Keratinocyte (primary cell): ENCODE results near the gene MAST3. TPM values are rescaled to one million over a fixed set of nuclear protein-coding genes. Genes with fewer than 3 reads are reported as not detected.
A peak's percentile ranks its signal among the peaks of the same experiment; 100 is the strongest.
"Not testable (repeated sequence)": the region's sequence is repeated elsewhere in the genome, so short reads cannot be mapped to it uniquely, and the experiment has no call there.

Experiments
- DNase-seq: peaks from one replicate; pipeline ENCODE4 v3.0.0-alpha.2; 2011; ENCODE audit warnings: low read depth, missing footprints, low spot score
- FAIRE-seq: peaks from 2 replicates; lab custom pipeline; 2011; peaks lifted over from hg19 to GRCh38; lab: Jason Lieb, UNC
- H2AFZ ChIP-seq: 2 replicates; pipeline ENCODE4 v1.6.0; 2012; ENCODE audit warnings: low read length, control low read depth, inconsistent platforms; ENCODE audit not compliant: control insufficient read depth
- H3K27ac ChIP-seq: 2 replicates; pipeline ENCODE4 v1.5.1; 2011; ENCODE audit warnings: low read length; ENCODE audit not compliant: control insufficient read depth, insufficient read depth
- H3K27me3 ChIP-seq: 3 replicates; pipeline ENCODE4 v1.6.0; 2011; ENCODE audit warnings: low read length; ENCODE audit not compliant: control insufficient read depth, insufficient read depth; ENCODE audit errors: extremely low read depth
- H3K36me3 ChIP-seq, 2 experiments: 2 replicates in 1 of 2; 3 replicates in 1 of 2; pipeline ENCODE4 v1.5.1; 2011; ENCODE audit warnings: low read length in 2 of 2, mild to moderate bottlenecking in 1 of 2; ENCODE audit not compliant: control insufficient read depth in 2 of 2, insufficient read depth in 2 of 2; ENCODE audit errors: extremely low read depth in 1 of 2
- H3K4me1 ChIP-seq: 3 replicates; pipeline ENCODE4 v1.5.1; 2011; ENCODE audit warnings: low read length; ENCODE audit not compliant: control insufficient read depth, insufficient read depth; ENCODE audit errors: extremely low read depth
- H3K4me2 ChIP-seq: 3 replicates; pipeline ENCODE4 v1.6.0; 2011; ENCODE audit warnings: low read depth, low read length; ENCODE audit not compliant: control insufficient read depth, insufficient read depth; ENCODE audit errors: extremely low read depth
- H3K4me3 ChIP-seq, 3 experiments: fragments of 200-600 bp in 1 of 3; sonication (generic) in 1 of 3; 2 replicates in 2 of 3; 3 replicates in 1 of 3; pipeline ENCODE4 v1.5.1; 2011 to 2016; ENCODE audit warnings: low read length in 3 of 3, mild to moderate bottlenecking in 3 of 3, control low read depth in 2 of 3, inconsistent platforms in 1 of 3, low read depth in 1 of 3, mixed read lengths in 1 of 3, mixed run types in 1 of 3, moderate library complexity in 1 of 3; ENCODE audit not compliant: control insufficient read depth in 2 of 3, insufficient read depth in 2 of 3; ENCODE audit errors: extremely low read depth in 1 of 3
- H3K79me2 ChIP-seq: 2 replicates; pipeline ENCODE4 v1.6.0; 2012; ENCODE audit warnings: low read length; ENCODE audit not compliant: control insufficient read depth, insufficient read depth
- H3K9ac ChIP-seq: 3 replicates; pipeline ENCODE4 v1.6.0; 2011; ENCODE audit warnings: low read length; ENCODE audit not compliant: control insufficient read depth, insufficient read depth; ENCODE audit errors: extremely low read depth
- H3K9me1 ChIP-seq: 3 replicates; pipeline ENCODE4 v1.6.0; 2011; ENCODE audit warnings: low read length; ENCODE audit not compliant: control insufficient read depth, insufficient read depth; ENCODE audit errors: extremely low read depth
- H3K9me3 ChIP-seq: 2 replicates; pipeline ENCODE4 v1.5.1; 2012; ENCODE audit warnings: low read depth, low read length; ENCODE audit not compliant: control insufficient read depth
- H4K20me1 ChIP-seq: 3 replicates; pipeline ENCODE4 v1.6.0; 2011; ENCODE audit warnings: low read length; ENCODE audit not compliant: control insufficient read depth, insufficient read depth; ENCODE audit errors: extremely low read depth
- EZH2 ChIP-seq: IDR thresholded peaks from one replicate; pipeline ENCODE4 v1.6.1; 2012; ENCODE audit warnings: inconsistent platforms, mild to moderate bottlenecking, low read length, moderate library complexity
- dilution Hi-C: fragments of 300-500 bp; cut with MboI; formaldehyde crosslinking; loops from one replicate; pipeline ENCODE4 v1.7.0; 2020; ENCODE audit warnings: low sequenced_read_pairs; ENCODE audit not compliant: extremely low pct_ligation_motif_present
- polyA plus RNA-seq, 5 experiments: library from polyadenylated mRNA; depleted of rRNA in 3 of 5; stranded (reverse) in 3 of 5; stranded (forward) in 1 of 5; unstranded in 1 of 5; fragments of >200 nt; gene quantifications; 1 replicate in 1 of 5; 2 replicates in 3 of 5; 3 replicates in 1 of 5; pipeline versions ENCODE4 v1.2.1 to v1.2.3, GENCODE V29; 2011 to 2012; ENCODE audit warnings: missing spikeins in 2 of 5, low read depth in 1 of 5, low replicate concordance in 1 of 5
- TF ChIP-seq, protein P1 (sequence below), 3 experiments: IDR thresholded peaks in 1 of 3; conservative IDR thresholded peaks in 1 of 3; optimal IDR thresholded peaks in 1 of 3; 2 replicates in 2 of 3; 3 replicates in 1 of 3; pipeline versions ENCODE3 to v1.5.1; 2011; ENCODE audit warnings: low read length in 3 of 3, mild to moderate bottlenecking in 3 of 3, moderate library complexity in 2 of 3, control low read depth in 1 of 3, inconsistent platforms in 1 of 3; ENCODE audit not compliant: insufficient read depth in 2 of 3; ENCODE audit errors: extremely low read depth in 1 of 3

Gene MAST3
- polyA plus RNA-seq, 1 donor (not counting 4 experiments of a cell fraction or from before 2014, with no cell fraction given): 0.73 TPM

DNA sequence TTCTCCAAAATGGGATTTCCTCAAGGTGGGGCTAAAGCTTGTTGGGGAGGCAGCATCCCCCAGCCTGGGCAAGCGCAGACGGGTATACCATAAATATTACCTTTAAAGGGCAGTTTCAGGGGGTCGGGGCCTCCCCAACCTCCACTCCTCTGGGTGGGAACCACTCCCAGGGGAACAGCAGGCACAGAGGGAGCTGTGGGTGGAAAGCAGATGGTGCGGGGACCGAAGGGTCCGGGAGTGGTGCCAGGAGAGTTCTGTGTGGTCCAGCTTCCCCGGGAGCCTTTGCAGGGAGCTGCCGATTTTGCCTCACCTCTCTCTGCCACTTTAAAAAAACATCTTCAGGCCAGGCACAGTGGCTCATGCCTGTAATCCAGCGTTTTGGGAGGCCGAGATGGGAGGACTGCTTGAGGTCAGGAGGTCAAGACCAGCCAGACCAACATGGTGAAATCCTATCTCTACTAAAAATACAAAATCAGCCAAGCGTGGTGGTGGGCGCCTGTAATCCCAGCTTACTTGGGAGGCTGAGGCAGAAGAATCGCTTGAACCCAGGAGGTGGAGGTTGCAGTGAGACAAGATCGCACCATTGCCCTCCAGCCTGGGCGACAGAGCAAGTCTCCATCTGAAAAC lies 5.5 kb downstream of the MAST3 start:
- H3K9me1 ChIP-seq: no peaks in the 10 kb centered on the region
- no peak overlapping the region for H3K4me3 ChIP-seq
- H3K4me2 ChIP-seq: no peak overlapping the region
- no peak overlapping the region for H3K27ac ChIP-seq
- H3K9me3 ChIP-seq: no peaks in the 10 kb centered on the region
- TF ChIP-seq, protein P1, sequence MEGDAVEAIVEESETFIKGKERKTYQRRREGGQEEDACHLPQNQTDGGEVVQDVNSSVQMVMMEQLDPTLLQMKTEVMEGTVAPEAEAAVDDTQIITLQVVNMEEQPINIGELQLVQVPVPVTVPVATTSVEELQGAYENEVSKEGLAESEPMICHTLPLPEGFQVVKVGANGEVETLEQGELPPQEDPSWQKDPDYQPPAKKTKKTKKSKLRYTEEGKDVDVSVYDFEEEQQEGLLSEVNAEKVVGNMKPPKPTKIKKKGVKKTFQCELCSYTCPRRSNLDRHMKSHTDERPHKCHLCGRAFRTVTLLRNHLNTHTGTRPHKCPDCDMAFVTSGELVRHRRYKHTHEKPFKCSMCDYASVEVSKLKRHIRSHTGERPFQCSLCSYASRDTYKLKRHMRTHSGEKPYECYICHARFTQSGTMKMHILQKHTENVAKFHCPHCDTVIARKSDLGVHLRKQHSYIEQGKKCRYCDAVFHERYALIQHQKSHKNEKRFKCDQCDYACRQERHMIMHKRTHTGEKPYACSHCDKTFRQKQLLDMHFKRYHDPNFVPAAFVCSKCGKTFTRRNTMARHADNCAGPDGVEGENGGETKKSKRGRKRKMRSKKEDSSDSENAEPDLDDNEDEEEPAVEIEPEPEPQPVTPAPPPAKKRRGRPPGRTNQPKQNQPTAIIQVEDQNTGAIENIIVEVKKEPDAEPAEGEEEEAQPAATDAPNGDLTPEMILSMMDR (optimal IDR thresholded peaks at IDR 0.05 in 1 of 3, IDR thresholded peaks at IDR 0.05 in 1 of 3, conservative IDR thresholded peaks at IDR 0.05 in 1 of 3; ENCODE audit: extremely low read depth in 1 of 3, insufficient read depth in 2 of 3, low read length in 3 of 3): no peak
- TF ChIP-seq EZH2: no peak
- peaks cover 8% of the 10 kb centered on the region for H3K4me1 ChIP-seq
- H2AFZ ChIP-seq: no peak overlapping the region
- dilution Hi-C loops: no loop called here
- no peaks in the 10 kb centered on the region for H4K20me1 ChIP-seq
- DNase-seq (no peak), FAIRE-seq (no peak)
- no peaks in the 10 kb centered on the region for H3K79me2 ChIP-seq
- H3K27me3 ChIP-seq: peaks cover 17% of the 10 kb centered on the region
- H3K36me3 ChIP-seq: no peaks in the 10 kb centered on the region
- H3K9ac ChIP-seq: no peak overlapping the region

DNA sequence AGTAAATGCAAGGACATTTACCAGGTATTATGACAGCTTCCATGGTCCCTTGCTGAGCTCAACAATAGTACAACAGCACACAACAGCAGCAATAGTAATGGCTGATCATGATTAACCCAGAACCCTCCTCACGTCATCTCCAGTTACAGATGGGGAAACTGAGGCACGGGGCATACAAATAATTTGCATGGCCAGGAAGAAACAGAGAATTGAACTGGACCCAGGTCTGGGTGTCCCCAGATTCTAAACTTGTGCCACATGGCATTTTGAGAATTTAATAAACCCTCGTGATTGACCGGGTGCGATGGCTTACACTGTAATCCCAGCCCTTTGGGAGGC lies 7.2 kb downstream of the MAST3 start:
- H4K20me1 ChIP-seq: no peaks in the 10 kb centered on the region
- peak overlapping the region; percentile 89 for H2AFZ ChIP-seq
- dilution Hi-C loops: no loop called here
- TF ChIP-seq, protein P1 (optimal IDR thresholded peaks at IDR 0.05 in 1 of 3, IDR thresholded peaks at IDR 0.05 in 1 of 3, conservative IDR thresholded peaks at IDR 0.05 in 1 of 3; ENCODE audit: extremely low read depth in 1 of 3, insufficient read depth in 2 of 3, low read length in 3 of 3): no peak
- TF ChIP-seq EZH2: no peak
- FAIRE-seq (no peak), DNase-seq (no peak)
- H3K4me3 ChIP-seq: peak overlapping the region; percentile 32 to 53 (median 47)
- peaks cover 4% of the 10 kb centered on the region for H3K27me3 ChIP-seq
- no peaks in the 10 kb centered on the region for H3K9me1 ChIP-seq
- peak overlapping the region; percentile 81 for H3K4me2 ChIP-seq
- H3K27ac ChIP-seq: no peak overlapping the region
- H3K36me3 ChIP-seq: no peaks in the 10 kb centered on the region
- H3K79me2 ChIP-seq: no peaks in the 10 kb centered on the region
- no peaks in the 10 kb centered on the region for H3K9me3 ChIP-seq
- H3K4me1 ChIP-seq: peaks cover 3% of the 10 kb centered on the region
- H3K9ac ChIP-seq: no peak overlapping the region

DNA sequence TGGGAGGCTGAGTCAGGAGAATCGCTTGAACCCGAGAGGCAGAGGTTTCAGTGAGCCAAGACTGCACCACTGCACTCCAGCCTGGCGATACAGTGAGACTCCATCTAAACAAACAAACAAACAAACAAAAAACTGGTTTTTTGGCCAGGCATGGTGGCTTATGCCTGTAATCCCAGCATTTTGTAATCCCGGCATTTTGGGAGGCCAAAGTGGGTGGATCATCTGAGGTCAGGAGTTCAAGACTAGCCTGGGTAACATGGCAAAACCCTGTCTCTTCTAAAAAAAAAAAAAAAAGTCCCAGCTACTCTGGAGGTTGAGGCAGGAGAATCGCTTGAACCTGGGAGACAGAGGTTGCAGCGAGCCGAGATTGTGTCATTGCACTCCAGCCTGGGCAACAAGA lies 7.7 kb downstream of the MAST3 start:
- dilution Hi-C loops, H3K4me2 ChIP-seq, FAIRE-seq: not testable (repeated sequence)

More for the DNA sequence above, 7.7 kb downstream of the MAST3 start:
- not testable (repeated sequence) for H3K27ac ChIP-seq, H3K9ac ChIP-seq, H3K27me3 ChIP-seq, H3K79me2 ChIP-seq, H4K20me1 ChIP-seq, DNase-seq, H3K36me3 ChIP-seq, H3K9me1 ChIP-seq, H3K4me1 ChIP-seq, H3K4me3 ChIP-seq, H2AFZ ChIP-seq, H3K9me3 ChIP-seq
